ENCODE data around the gene SMIM44.
"Not testable (repeated sequence)": the region's sequence is repeated elsewhere in the genome, so short reads cannot be mapped to it uniquely, and the experiment has no call there.

The SMIM44 gene

DNA sequence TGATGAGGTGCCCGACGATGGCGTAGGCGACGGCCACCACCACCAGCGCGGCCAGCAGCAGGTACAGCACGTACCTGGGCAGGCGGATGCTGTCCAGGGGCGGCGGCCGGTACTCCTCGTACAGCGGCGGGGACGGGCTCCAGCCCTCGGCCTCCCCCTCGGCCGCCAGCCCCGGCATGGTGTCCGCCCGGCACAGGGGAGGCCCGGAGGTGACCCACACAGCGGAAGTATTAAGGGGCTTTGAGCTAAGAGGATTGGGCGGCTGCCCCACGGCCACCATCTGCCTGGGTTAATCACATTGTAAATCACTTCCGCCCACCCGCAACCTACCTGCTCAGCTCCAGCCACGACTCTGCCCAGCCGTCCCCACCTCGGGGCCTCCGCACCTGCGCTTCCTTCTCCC is at the start of gene SMIM44:
Gene SMIM44 (minus strand): TSS at position 216 of the 403 bp plus-strand sequence. CDS start 38 bp downstream, at position 178.
- DNase-seq = no peak

DNA sequence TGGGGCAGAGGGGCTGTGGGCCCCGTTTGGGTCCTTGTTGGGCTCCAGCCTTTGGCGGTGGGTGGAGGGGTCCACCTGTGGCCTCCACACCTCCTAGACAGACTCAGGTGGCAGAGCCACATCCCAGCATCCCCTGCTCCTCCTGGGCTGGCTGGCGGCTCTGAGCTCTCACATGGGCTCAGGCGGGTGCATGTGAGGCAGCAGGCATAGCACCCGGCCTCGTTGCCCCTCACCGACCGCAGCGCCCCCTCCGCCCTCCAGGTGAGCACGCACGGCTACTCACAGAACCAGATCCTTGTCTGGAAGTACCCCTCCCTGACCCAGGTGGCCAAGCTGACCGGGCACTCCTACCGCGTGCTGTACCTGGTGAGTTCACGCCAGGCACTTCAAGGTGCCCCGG is 49.8 kb upstream of the SMIM44 start:
- no peak for DNase-seq

- DNase-seq = no peak
Observed at GRCh38 chr19:3532154-3532786, 49.0 kb upstream of the SMIM44 start.

DNA sequence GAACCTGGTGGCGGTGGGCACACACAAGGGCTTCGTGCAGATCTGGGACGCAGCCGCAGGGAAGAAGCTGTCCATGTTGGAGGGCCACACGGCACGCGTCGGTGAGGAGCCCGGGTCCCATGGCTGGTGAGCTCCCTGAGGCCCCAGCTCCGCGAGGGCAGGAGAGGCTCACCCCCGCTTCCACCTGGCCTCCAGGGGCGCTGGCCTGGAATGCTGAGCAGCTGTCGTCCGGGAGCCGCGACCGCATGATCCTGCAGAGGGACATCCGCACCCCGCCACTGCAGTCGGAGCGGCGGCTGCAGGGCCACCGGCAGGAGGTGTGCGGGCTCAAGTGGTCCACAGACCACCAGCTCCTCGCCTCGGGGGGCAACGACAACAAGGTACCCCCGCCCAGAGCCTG is 48.5 kb upstream of the SMIM44 start:
- DNase-seq = no peak

DNA sequence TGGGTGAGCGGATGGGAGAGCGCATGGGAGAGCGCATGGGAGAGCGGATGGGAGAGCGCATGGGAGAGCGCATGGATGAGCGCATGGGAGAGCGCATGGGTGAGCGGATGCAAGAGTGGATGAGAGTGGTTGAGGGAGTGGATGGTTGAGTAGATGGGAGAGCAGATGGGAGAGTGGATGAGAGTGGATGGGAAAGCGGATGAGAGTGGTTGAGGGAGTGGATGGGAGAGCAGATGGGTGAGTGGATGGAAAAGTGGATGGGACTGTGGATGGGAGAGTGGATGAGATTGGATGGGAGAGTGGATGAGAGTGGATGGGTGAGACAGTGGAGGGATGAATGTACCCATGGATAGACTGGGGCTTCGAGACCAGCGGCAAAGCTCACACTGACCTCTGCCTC is 47.1 kb upstream of the SMIM44 start:
- DNase-seq = no peak

GRCh38 chr19:3529299-3529698 is 46.1 kb upstream of the SMIM44 start:
- DNase-seq = not testable (repeated sequence)

DNA sequence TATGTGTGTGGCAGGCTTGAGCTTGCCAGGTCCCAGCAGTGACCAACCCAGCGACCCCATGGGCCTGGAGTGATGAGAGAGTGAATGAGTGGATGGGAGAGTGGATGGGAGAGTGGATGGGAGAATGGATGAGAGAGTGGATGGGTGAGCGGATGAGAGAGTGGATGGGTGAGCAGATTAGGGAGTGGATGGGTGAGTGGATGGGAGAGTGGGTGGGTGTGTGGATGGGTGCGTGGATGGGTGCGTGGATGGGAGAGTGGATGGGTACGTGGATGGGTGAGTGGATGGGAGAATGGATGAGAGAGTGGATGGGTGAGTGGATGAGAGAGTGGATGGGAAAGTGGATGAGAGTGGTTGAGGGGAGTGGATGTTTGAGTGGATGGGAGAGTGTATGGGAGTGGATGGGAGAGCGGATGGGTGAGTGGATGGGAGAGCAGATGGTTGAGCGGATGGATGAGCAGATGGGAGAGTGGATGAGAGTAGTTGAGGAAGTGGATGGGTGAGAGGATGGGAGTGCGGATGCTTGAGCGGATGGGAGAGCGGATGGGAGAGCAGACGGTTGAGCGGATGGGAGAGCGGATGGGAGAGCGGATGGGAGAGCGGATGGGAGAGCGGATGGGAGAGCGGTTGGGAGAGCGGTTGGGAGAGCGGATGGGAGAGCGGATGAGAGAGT is 45.4 kb upstream of the SMIM44 start:
- DNase-seq = no peak

DNA sequence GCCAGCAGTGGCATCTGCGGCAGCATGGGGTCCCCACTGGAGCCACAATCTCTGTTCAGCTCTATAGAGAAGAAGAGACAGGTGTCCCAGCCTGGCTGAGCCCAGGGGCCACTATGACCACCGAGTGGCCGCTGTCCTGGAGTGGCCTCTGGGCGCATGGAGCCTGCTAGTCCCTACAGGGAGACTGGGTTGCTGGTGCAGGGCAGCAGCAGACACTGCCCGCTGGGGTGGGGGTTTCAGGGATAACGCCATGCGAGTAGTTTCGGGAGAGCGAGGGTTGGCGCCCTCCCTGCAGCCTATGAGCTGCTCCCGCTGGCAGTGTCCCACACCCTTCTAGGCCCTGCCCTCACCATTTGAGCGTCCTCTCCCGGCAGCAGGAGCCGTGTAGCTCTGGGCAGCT is 44.8 kb upstream of the SMIM44 start:
- DNase-seq = no peak

GRCh38 chr19:3527238-3527910 is 44.1 kb upstream of the SMIM44 start:
- no peak for DNase-seq

DNA sequence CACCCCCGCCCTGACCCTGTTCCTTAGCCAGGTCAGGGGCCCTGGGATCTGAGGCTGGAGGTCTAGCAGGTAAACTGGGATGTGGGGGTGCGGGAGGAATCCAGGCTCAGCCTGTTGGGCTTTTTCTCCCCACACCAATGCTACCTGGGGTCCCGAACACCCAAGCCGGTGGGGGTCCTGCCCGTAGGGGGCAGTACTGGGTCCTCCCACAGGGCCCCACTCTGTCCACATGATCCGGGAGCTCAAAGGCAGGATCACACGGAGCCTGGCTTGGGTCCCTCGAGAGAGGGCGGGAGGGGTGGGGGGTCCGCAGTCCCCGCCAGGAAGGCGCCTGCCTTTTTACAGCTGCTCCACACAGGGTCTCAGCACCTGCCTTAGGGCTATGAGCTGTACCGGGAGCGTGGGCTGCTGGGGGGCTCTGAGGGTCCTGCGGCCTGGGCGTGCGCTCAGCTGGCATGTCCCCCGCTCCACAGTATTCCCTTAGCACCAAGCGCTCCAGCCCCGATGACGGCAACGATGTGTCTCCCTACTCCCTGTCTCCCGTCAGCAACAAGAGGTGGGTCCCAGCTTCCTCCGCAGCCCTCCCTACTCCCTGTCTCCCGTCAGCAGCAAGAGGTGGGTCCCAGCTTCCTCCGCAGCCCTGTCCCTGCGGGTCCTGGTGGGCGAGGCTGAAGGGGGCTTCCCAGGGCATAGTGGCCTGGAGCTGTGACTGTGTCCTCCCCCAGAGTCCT is 43.4 kb upstream of the SMIM44 start:
- no peak for DNase-seq

GRCh38 chr19:3524904-3525451 is 41.7 kb upstream of the SMIM44 start:
- no peak for DNase-seq

DNA sequence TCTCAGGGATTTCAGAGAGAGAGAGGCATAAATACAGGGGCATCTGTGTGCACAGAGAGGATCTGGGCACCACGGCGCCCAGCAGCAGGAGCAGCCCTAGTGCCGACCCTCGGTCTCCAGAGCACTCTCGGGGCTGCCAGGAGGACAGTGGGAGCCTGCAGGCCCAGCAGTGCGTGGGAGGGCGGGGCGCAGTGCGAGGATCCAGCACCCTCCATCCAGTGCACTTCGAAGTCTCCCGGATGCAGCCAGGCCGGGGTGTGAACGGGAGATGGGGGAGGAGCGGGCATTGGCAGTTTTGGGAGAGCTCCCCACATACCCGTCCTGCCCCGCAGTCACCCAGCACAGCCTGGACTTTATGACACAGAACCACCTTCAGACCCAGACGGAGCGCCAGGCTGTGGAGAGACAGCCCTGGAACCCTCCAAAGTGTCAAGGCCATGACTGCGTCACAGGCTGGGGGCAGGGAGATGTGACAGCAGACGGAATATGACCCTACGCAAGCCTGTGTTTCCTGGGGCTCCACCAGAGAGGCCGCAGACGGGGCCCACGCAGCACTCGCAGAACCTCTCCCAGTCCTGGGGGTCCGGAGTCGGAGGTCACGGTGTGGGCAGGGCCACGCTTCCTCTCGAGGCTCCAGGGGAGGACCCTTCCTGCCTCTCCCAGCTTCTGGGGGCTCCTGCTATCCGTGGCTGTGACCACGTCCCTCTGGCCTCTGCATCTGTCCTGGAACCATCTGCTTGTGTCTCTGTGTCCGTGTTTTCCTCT is 41.0 kb upstream of the SMIM44 start:
- DNase-seq = no peak

DNA sequence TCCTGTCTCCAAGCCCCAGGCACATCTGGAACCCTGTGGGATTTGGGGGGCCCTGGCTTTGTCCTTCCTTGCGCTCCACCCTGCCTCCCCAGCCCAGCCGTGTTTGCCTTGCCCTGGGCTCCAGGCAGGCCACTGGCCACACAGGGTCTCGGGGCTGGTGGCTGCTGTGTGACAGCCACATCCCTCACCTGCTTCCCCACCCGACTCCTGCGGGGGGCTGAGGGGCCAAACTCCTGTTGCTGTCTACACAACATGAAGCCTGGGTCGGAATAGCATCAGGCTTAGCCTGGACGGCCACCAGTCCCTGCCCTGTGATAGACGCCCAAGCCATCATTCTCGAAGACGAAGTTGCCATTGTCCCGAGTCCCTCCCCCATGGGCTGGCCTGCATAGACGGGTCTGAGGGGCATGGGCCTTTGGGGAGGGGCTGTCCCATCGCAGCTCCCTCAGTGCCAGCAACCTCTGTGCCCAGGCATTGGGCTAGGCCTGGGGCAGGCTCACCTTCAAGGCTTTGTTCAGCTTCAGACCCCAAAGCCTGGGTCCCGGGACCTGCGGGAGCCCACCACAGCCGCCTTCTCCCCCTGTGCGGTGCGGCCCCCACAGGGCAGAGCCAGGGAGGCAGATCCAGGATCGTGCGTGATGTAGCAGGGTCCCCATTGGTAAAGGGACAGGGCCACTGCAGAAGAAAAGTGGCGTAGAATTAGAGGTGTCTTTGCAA is 40.3 kb upstream of the SMIM44 start:
- DNase-seq = no peak

- no peak for DNase-seq
Observed at GRCh38 chr19:3522421-3523360, 39.5 kb upstream of the SMIM44 start.

GRCh38 chr19:3521104-3521445 is 37.8 kb upstream of the SMIM44 start:
- DNase-seq = no peak

GRCh38 chr19:3520166-3521103 is 37.2 kb upstream of the SMIM44 start:
- no peak for DNase-seq

DNA sequence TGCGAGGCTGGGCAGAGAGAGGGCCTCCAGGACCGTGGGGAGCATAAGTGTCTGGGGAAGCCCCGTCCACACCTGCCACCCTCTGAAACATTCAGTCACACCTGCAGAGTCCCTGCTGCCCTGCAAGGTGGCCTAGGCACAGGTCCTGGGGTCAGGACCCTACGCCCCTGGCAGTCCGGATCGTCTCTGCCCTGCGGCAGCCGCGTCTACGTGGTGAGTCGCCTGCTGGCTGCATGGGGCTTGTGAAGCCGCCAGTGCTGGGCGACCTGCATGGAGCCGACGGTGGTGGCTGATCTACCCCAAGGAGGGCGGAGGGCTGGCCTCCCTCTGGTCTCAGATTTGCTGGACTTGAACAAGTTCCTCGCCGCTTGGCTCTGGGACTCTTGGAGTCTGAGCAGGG is 35.9 kb upstream of the SMIM44 start:
- no peak for DNase-seq

DNA sequence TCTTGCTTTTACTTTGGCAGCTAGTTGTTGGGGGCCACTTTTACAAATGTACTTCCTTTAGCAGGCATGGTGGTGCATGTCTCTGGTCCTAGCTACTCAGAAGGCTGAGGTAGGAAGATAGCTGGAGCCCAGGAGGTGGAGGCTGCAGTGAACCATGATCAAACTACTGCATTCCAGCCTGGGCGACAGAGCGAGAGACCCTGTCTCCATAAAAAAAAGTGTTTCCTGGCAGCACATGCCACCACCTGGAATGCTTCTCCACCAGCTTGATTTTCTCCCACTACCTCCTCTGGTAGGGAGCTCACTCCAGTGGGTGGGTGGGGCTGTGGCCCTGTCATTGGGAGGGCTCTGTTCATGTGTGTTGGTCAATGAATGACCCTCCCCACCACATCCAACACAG is 35.4 kb upstream of the SMIM44 start:
- no peak for DNase-seq

DNA sequence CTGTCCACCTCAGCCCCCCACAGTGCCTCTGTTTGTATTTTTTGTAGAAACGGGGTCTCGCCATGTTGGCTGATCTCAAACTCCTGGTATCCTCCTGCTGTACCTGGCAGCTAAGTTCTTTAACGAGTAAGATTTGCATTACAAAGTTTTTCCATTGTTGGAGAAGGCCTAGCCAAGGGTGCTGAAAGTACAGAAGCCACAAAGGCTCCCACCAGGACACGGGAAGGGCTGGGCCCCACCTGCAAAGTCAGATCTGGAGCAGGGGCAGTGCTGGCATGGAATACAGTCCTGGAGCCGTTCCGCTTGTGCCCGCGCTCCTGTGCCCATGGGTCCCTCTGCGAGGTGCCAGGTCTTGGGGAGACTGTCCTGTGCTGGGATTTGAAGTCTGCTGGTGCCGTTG is 35.0 kb upstream of the SMIM44 start:
- no peak for DNase-seq

DNA sequence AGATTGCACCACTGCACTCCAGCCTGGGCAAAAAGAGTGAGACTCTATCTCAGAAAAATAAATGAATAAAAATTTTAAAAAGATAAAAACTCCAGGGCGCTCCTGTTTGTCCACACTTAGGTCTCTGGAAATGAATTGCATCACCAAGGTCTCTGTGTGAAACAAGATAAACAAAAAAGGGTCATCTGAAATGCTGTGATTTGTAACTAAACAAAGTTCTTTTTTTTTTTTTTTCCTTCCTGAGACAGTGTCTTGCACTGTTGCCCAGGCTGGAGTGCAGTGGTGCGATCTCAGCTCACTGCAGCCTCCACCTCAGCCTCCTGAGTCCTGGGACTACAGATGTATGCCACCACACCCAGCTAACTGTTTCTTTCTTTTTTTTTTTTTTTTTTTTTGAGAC is 34.4 kb upstream of the SMIM44 start:
- no peak for DNase-seq
